HG03280 (cell line): ENCODE results near the gene BACE2.
"Not testable (repeated sequence)": the region's sequence is repeated elsewhere in the genome, so short reads cannot be mapped to it uniquely, and the experiment has no call there.

Source experiments
- ATAC-seq: cut with Tn5 transposase; IDR thresholded peaks from one replicate; pipeline ENCODE4 v1.9.1; 2021; ENCODE audit warnings: mild to moderate bottlenecking, moderate library complexity; ENCODE audit not compliant: unreplicated experiment

The BACE2 gene

GRCh38 chr21:41182547-41182946 is 14.6 kb downstream of the BACE2 start:
- ATAC-seq, result no peak

GRCh38 chr21:41183575-41183974 is 15.6 kb downstream of the BACE2 start:
- ATAC-seq, result no peak

- no peak for ATAC-seq
These were observed 17.8 kb downstream of the BACE2 start for GRCh38 chr21:41185802-41186201.

DNA sequence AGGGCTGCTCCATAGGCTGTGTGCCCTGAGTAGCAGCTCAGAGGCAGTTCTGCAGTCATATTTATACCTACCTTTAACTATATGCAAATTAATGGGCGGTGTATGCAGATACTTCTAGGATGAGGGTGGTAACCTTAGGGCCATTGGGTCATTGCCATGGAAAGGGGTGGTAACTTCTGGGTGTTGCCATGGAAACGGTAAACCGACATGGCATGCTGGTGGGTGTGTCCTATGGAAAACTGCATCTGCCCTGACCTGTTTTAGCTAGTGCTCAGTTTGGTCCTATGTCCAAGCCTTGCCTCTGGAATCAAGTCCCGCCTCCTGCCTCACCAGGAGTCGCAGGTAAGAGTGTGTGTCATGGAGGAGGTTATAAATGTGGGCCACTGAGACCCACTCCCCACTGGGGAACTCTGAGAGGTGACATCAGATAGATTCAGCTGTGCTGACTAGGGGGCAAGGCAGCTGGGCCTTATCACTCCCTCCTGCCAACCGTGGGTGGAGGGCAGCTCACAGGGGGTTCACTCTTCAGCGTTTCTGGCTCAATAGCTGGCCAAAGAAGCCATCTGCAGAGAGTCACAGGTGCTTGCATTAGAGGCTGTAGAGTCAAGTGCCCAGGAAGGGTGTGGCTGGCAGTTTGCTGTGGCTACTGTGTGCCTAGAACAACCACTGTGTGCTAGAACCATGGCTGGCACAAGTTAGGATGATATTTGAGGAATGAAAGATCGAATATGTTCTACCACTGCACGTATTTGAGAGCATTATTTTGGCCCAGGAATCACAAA is 19.0 kb downstream of the BACE2 start:
- no peak for ATAC-seq

GRCh38 chr21:41187537-41188025 is 19.6 kb downstream of the BACE2 start:
- ATAC-seq, result no peak

DNA sequence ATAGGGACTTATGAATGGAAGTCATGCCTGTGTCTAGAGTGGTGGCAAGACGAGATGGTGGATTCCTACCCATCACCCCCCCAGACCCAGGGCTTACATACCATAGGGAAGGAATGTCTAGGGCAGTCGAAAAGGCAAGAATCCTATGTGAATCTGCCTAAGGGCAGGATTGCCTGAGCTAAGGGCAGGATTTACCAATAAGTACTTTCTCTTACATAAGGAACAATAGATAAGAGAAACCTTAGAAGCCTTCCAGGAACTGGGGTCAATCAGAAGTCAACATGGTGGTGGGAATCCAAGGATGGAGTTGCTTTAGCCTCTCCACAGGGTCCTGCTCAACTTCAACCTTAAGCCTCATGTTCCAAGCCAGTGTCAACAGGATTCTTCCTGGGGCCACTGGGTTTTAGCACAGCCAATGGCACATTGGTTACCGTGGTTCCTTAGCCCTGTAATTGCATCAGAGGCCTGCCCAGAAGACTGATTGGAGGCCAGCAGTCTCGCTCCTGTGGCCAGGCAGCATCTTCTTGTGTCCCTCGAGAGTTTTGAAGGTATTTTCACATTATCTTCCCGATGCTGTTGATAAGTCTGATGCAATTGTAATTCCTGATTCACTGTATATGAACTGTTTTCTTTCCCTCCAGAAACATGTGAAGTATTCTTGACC is 20.7 kb downstream of the BACE2 start:
- no peak for ATAC-seq

- ATAC-seq, result no peak
These were observed 21.3 kb downstream of the BACE2 start for GRCh38 chr21:41189150-41189745.

DNA sequence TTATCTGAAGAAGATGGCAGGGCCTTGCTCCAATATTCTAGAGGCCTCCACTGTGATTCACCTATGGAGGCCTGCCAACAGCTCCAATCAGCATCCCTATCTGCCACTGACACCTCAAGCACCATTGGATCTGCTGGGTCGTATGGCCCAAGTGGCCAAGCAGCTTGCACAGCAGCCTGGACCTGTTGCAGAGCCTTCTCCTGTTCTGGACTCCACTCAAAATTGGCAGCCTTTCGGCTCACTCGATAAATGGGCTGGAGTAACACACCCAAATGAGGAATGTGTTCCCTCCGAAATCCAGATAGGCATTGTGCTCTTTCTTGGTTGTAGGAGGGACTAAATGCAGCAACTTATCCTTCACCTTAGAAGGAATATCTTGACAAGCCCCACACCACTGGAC is 24.6 kb downstream of the BACE2 start:
- ATAC-seq, result not testable (repeated sequence)

DNA sequence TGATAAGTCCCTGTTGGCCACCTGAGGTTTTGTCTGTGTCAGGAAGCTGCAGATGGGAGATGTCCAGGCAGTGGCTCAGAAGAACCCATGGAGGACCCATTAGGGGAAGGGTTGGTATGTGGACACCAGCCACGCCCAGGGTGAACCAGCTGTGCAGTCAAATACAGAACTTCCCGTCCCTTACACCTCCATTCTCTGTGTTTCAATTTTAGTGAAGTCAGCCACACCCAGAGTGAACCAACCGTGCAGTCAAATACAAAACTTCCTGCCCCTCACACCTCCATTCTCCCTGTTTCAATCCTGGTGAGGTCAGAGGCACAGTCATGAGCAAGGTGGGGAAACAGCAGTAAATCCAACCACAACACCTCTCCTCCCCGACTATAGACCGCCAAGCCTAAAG is 27.4 kb downstream of the BACE2 start:
- ATAC-seq, result no peak

GRCh38 chr21:41196993-41197392 is 29.0 kb downstream of the BACE2 start:
- no peak for ATAC-seq

DNA sequence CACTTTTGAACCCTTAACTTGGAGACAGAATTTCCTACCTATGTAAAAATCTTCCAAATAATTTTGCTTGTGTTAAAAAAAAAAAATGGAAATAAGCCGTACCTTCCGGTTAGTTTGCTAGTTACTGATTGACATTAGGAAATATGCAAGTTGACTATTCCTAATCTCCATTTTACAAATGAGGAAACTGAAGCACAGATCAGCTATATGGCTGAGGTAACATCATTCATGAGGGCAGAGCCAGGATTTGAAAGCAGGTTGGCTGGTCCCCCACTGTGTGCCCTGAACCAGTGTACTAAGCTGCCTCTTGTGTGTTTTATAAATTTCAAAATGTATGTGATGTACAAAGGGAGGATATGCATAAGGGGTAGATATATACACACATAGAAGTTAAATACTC is 29.6 kb downstream of the BACE2 start:
- no peak for ATAC-seq

GRCh38 chr21:41198647-41199046 is 30.7 kb downstream of the BACE2 start:
- ATAC-seq, result not testable (repeated sequence)

- ATAC-seq, result no peak
These were observed 31.2 kb downstream of the BACE2 start for GRCh38 chr21:41199123-41199522.

DNA sequence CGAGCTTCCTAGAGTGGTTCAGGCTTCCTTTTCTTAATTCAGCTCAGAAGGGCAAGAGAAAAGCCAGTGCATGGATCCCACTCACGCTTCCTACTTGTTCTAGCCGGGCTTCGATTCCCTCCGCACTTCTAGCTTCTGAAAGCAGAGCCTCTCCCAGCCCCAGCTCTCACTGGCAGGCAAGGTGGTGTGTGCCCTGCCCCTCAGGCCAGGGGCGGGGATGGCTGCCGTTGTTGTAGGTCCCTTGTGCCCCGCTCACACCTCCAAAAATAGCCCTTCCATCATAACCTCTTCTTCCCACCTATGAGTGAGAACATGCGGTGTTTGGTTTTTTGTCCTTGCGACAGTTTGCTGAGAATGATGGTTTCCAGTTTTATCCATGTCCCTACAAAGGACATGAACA is 31.6 kb downstream of the BACE2 start:
- no peak for ATAC-seq

- ATAC-seq, result no peak
These were observed 33.4 kb downstream of the BACE2 start for GRCh38 chr21:41201385-41201784.

DNA sequence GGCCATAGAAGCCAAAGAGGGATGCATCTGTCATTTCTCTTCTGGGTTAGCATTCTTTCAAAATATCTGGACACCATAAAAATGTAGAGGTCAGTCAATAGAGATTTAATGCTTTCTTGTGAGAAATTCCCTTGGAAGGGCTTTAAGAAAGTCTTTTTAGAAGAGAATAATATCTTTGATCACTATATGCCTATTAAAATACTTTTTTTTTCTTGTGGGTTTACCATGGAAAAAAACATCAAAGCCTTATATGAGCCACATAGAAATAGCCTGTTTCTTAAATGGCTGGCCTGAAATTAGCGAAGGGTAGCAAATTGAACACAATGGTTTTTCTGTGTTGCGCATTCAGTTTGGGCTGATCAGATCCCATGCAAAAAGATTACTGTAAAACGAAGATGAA is 36.8 kb downstream of the BACE2 start:
- no peak for ATAC-seq

DNA sequence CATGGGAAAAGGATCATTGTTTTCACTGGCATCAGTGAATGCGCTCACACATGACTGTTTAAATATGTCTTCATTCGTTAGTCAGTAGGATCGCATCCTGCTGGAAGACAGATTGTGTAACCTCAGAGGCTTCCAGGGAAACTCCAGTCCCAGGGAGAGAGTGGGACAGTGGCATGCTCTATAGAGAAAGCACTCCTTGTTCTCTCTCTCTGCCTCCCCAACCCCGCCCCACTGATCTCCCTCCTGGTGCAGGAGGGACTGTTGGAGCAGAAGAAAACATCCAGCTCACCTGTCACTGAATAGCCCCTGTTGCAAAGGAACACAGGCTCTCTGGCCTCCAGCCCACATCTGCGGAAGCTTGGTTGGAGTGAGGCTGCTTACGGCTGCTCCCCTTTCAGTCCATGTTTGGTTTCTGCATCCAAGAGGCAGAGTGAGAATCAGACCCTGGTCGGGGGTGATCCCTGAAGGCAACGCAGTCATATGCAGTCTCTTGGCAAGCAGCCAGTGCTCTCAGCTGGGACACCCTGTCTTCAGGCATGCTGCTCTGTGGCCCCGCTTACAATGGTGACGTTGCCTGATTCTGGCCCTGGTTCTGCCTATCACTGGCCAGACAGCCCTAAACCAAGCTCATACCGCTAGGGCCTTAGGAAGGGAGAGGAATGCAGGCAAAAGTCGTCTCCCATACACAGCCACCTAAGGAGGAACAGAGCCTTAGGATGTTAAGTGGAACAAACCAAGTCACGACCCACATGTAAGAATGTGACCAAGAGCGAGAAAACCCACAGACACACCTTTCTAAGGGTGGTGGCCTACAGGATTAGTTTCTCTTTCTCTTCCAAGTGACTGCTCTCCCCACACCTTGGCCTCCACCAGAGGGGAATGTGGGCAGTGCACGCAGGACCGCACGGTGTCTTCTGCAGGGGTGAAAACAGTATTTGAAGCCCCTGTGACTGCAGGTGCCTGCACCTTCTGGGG is 39.7 kb downstream of the BACE2 start:
- ATAC-seq, result no peak

DNA sequence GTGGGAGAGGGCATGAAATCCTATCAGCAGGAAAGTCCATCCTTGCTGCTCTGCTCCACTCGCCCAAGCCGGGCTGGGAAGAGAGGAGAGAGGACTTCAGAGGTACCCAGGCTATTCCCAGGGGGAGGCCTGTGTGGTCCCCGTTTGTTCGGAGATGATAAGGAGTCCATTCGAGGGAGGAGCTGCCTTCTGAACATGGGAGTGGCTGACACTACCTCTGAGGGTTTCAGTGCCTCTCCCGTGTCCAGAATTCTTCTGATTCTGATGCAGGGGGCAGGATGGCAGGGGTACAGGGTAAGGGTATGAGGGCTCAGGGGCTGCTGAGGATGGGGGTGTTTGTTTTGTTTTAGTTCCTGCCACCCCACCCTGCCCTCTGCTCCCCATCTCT is 40.4 kb downstream of the BACE2 start:
- no peak for ATAC-seq

DNA sequence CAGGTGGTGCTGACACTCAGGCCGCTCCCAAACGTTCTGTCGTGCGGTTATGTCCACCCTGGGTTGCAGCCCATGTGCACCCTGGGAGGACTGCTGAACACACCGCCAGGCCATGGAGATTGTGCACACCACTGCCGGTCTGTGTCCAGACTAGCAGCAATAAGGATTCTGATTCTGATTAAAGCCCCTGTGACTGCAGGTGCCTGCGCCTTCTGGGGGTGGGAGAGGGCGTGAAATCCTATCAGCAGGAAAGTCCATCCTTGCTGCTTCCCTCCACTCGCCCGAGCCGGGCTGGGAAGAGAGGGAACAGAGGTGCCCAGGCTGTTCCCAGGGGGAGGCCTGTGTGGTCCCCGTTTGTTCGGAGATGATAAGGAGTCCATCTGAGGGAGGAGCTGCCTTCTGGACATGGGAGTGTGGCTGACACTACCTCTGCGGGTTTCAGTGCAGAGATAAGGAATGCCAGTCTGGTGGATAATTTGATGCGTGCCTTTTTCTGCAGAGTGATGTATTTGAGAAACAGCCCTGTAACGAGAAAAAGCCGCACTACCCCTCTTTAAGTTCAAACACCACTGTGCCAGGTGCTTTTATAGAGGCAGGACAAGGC is 41.2 kb downstream of the BACE2 start:
- no peak for ATAC-seq

- no peak for ATAC-seq
These were observed 42.6 kb downstream of the BACE2 start for GRCh38 chr21:41210426-41211059.
